Parathyroid adenoma (tissue), 2 donors: ENCODE data around the gene LAMC1.

Source experiments
- H2AFZ ChIP-seq: fragments of 300-600 bp; sonication (generic); one replicate; pipeline ENCODE4 v1.7.0; 2017; ENCODE audit warnings: antibody characterized with exemption, mild to moderate bottlenecking
- H3K27ac ChIP-seq: fragments of 300-600 bp; sonication (generic); one replicate; pipeline ENCODE4 v1.7.0; 2017
- H3K27me3 ChIP-seq: fragments of 300-600 bp; sonication (generic); one replicate; pipeline ENCODE4 v1.7.0; 2017; ENCODE audit warnings: low read length; ENCODE audit not compliant: control insufficient read depth, insufficient read depth
- H3K36me3 ChIP-seq: fragments of 300-600 bp; sonication (generic); one replicate; pipeline ENCODE4 v1.7.0; 2017; ENCODE audit warnings: low read length; ENCODE audit not compliant: control insufficient read depth, insufficient read depth
- H3K4me1 ChIP-seq: fragments of 300-600 bp; sonication (generic); one replicate; pipeline ENCODE4 v1.7.0; 2017; ENCODE audit warnings: control low read depth
- H3K4me2 ChIP-seq: fragments of 300-600 bp; sonication (generic); one replicate; pipeline ENCODE4 v1.7.0; 2017; ENCODE audit warnings: low read length
- H3K4me3 ChIP-seq: fragments of 300-600 bp; sonication (generic); one replicate; pipeline ENCODE4 v1.7.0; 2017; ENCODE audit warnings: low read depth, low read length
- H3K79me2 ChIP-seq: fragments of 300-600 bp; sonication (generic); one replicate; pipeline ENCODE4 v1.7.0; 2017; ENCODE audit warnings: control low read depth
- H3K9ac ChIP-seq: fragments of 300-600 bp; sonication (generic); one replicate; pipeline ENCODE4 v1.7.0; 2017; ENCODE audit warnings: mild to moderate bottlenecking
- H3K9me3 ChIP-seq: fragments of 300-600 bp; sonication (generic); one replicate; pipeline ENCODE4 v1.7.0; 2017; ENCODE audit warnings: low read length; ENCODE audit not compliant: control insufficient read depth
- CTCF ChIP-seq: fragments of 300-600 bp; sonication (generic); IDR thresholded peaks from one replicate; pipeline ENCODE4 v1.7.0; 2017; ENCODE audit warnings: antibody characterized with exemption, mild to moderate bottlenecking
- donor health status: primary hyperparathyroidism.

The LAMC1 gene

GRCh38 chr1:183137782-183138181, 114.6 kb downstream of the LAMC1 start:
- Histone ChIP-seq H3K79me2 (no peaks in the 10 kb centered on the region), H3K4me1 (no peaks in the 10 kb centered on the region), H3K27ac (no peak overlapping the region), H3K9ac (no peak overlapping the region), H3K36me3 (no peaks in the 10 kb centered on the region), H3K4me3 (no peak overlapping the region), H3K9me3 (no peaks in the 10 kb centered on the region), H3K27me3 (no peaks in the 10 kb centered on the region), H2AFZ (no peak overlapping the region), H3K4me2 (no peak overlapping the region)
- TF ChIP-seq CTCF, result no peak

- no peak overlapping the region for H3K27ac ChIP-seq
Observed at GRCh38 chr1:183138301-183138700, 115.1 kb downstream of the LAMC1 start.

GRCh38 chr1:183139281-183139942, 116.2 kb downstream of the LAMC1 start:
- Histone ChIP-seq H3K9me3 (no peaks in the 10 kb centered on the region), H3K79me2 (no peaks in the 10 kb centered on the region), H3K4me3 (no peak overlapping the region), H3K27ac (no peak overlapping the region), H3K9ac (no peak overlapping the region), H3K27me3 (no peaks in the 10 kb centered on the region), H3K36me3 (no peaks in the 10 kb centered on the region), H3K4me2 (no peak overlapping the region), H2AFZ (no peak overlapping the region), H3K4me1 (no peaks in the 10 kb centered on the region)
- TF ChIP-seq CTCF, result no peak

More at GRCh38 chr1:183138301-183138700, 115.1 kb downstream of the LAMC1 start:
- Histone ChIP-seq H3K9me3 (no peaks in the 10 kb centered on the region), H2AFZ (no peak overlapping the region), H3K36me3 (no peaks in the 10 kb centered on the region), H3K9ac (no peak overlapping the region), H3K4me1 (no peaks in the 10 kb centered on the region), H3K4me3 (no peak overlapping the region), H3K27me3 (no peaks in the 10 kb centered on the region), H3K79me2 (no peaks in the 10 kb centered on the region), H3K4me2 (no peak overlapping the region)
- no peak for TF ChIP-seq CTCF

- no peak overlapping the region for H3K27ac ChIP-seq
Observed at GRCh38 chr1:183140633-183141032, 117.4 kb downstream of the LAMC1 start.

More at GRCh38 chr1:183140633-183141032, 117.4 kb downstream of the LAMC1 start:
- H3K4me3 ChIP-seq, result no peak overlapping the region
- no peaks in the 10 kb centered on the region for H3K79me2 ChIP-seq
- no peaks in the 10 kb centered on the region for H3K36me3 ChIP-seq
- no peak overlapping the region for H2AFZ ChIP-seq
- TF ChIP-seq CTCF, result no peak
- no peaks in the 10 kb centered on the region for H3K9me3 ChIP-seq
- no peak overlapping the region for H3K9ac ChIP-seq
- H3K4me2 ChIP-seq, result no peak overlapping the region
- H3K4me1 ChIP-seq, result no peaks in the 10 kb centered on the region
- H3K27me3 ChIP-seq, result no peaks in the 10 kb centered on the region
